ENCODE measurements around the gene TAF15. TPM values are rescaled to one million over a fixed set of nuclear protein-coding genes. Genes with fewer than 3 reads are reported as not detected.

Gene TAF15
- total and polyA plus RNA-seq, 3 donors from 2014 or later, result 133 to 185 (median 160) TPM

DNA sequence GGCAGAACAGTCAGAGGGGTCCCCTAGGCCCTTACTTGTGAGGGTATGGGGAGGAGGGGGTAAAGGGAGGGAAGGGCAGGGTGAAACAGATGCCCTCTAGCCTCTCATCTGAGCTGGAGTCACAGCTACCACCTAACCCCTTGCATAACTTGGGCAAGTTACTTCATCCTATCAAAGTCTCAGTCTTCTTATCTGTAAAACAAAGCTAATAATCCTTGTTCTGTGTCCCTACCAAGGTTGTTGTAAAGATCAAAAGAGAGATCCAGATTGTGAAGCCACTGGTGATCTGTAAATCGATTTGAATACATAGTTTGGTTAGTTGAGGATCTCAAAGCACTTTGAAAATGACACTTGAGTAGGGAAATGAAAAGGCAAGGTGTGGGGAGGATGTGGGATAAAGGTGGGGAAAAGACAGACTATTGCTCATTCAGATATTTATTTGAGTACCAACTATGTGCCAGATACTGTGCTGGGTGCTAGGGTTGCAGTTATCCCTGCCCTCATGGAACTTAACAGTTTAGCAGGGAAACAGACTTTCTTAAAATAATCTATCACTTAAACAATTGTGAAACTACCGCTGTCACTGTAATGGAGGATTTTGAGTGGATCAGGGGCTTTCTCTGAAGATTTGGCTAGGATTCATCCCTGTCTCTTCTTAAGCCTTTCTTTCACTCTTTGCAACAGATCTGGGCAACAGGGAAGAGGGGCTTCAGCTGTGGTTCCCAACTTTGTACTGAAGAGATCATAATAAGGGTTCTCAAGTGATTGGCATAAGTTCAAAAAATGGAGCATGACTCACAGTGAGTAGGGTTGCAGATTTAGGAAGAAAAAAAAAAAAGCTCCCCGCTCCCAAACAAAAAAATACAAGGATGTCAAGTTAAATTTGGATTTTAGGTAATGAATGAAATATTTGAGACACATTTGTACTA lies 56.4 kb downstream of the TAF15 start:
- TF ChIP-seq POLR2A (IDR thresholded peaks at IDR 0.05), result no peak
- TF ChIP-seq, protein P1, sequence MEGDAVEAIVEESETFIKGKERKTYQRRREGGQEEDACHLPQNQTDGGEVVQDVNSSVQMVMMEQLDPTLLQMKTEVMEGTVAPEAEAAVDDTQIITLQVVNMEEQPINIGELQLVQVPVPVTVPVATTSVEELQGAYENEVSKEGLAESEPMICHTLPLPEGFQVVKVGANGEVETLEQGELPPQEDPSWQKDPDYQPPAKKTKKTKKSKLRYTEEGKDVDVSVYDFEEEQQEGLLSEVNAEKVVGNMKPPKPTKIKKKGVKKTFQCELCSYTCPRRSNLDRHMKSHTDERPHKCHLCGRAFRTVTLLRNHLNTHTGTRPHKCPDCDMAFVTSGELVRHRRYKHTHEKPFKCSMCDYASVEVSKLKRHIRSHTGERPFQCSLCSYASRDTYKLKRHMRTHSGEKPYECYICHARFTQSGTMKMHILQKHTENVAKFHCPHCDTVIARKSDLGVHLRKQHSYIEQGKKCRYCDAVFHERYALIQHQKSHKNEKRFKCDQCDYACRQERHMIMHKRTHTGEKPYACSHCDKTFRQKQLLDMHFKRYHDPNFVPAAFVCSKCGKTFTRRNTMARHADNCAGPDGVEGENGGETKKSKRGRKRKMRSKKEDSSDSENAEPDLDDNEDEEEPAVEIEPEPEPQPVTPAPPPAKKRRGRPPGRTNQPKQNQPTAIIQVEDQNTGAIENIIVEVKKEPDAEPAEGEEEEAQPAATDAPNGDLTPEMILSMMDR (IDR thresholded peaks at IDR 0.05), result no peak
- intact Hi-C loops (cut with DNase I; ENCODE audit: low total_unique reads), result no loop called here
- Histone ChIP-seq H3K9me3 (no peaks in the 10 kb centered on the region), H3K27ac (no peak overlapping the region), H3K4me3 (no peak overlapping the region), H3K36me3 (ENCODE audit: low read depth, missing control alignments) (no peaks in the 10 kb centered on the region), H3K27me3 (no peaks in the 10 kb centered on the region), H3K4me1 (no peaks in the 10 kb centered on the region)
- 78 to 89% methylated on average over 3 of the region's 3 CpGs for WGBS, 2 donors
- no peak for DNase-seq

DNA sequence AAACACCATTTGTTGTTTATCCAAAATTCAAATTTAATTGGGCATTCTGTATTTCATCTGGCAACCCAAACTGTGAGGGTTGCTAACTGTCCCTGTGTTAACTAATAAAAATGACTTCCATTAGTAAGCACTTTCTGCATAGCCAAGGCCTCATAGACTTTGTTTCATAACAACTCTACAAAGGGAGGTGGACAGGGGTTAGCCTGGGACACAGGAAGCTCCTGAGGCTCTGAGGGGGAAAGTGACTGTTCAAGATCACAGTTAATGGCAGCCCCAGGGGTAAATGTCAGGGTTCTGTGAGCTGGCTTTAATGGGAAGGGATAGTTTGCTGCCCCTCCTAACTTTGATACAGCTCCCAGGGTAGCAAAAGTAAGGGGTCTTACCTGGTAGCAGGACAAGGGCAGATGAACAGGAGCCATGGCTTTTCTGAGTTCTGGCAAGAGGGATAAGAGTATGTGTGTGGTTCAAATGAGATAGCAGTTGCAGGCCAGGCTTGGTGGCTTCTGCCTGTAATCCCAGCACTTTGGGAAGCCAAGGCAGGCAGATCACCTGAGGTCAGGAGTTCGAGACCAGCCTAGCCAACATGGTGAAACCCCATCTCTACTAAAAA lies 57.2 kb downstream of the TAF15 start:
- WGBS, 2 donors, result 96 to 100% methylated on average over 1 of the region's 1 CpG

DNA sequence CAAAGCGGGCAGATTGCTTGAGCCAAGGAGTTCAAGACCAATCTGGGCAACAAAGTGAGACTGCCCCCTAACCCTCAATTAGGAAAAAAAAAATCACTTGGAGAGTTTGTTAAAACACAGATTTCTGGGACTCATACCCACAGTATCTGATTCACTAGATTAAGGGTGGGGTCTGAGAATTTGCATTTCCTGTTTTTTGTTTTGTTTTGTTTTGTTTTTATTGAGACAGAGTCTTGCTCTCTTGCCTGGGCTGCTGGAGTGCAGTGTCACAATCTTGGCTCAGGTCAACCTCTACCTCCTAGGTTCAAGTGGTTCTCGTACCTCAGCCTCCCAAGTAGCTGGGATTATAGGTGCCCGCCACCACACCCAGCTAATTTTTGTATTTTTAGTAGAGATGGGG lies 58.3 kb downstream of the TAF15 start:
- intact Hi-C loops (cut with DNase I; ENCODE audit: low total_unique reads), result no loop called here
- TF ChIP-seq, protein P1 (IDR thresholded peaks at IDR 0.05), result no peak
- TF ChIP-seq POLR2A (IDR thresholded peaks at IDR 0.05), result no peak
- WGBS, 2 donors, result 92 to 96% methylated on average over 3 of the region's 3 CpGs

More for the DNA sequence above, 57.2 kb downstream of the TAF15 start:
- no peak overlapping the region for H3K27ac ChIP-seq
- TF ChIP-seq, protein P1 (IDR thresholded peaks at IDR 0.05), result no peak
- no peak for TF ChIP-seq POLR2A (IDR thresholded peaks at IDR 0.05)
- H3K4me3 ChIP-seq, result no peak overlapping the region
- DNase-seq, result no peak
- H3K36me3 ChIP-seq (ENCODE audit: low read depth, missing control alignments), result no peaks in the 10 kb centered on the region
- H3K27me3 ChIP-seq, result no peaks in the 10 kb centered on the region
- H3K4me1 ChIP-seq, result no peaks in the 10 kb centered on the region
- intact Hi-C loops (cut with DNase I; ENCODE audit: low total_unique reads), result no loop called here
- H3K9me3 ChIP-seq, result no peaks in the 10 kb centered on the region

DNA sequence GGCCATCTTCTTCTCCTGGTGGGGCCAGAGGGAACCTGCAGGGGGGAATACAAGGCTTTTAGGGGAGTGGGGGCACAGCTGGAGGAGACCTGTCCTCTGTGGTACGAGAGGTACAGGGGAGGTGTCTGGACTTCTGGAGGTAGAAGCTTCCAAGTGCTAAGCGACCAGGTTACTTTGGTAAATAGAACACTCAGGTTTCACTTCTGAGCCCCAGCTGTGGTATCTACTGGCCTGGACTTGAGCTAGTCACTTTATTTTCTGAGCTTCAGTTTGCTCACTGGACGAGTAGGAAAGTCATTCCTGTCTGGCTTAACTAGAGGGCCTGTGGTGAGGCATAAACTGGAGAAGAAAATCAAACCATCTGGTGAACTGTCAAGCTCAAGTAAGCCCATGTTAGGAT lies 59.5 kb downstream of the TAF15 start, which contains the start of gene HEATR9:
HEATR9 (minus strand) TSS at position 155 of the 400 bp plus-strand sequence; CDS start at position 6, 149 bp downstream.
- no peaks in the 10 kb centered on the region for H3K36me3 ChIP-seq (ENCODE audit: low read depth, missing control alignments)
- no peaks in the 10 kb centered on the region for H3K27me3 ChIP-seq
- no peak within 1 kb of the TSS for H3K4me3 ChIP-seq
- TF ChIP-seq, protein P1 (IDR thresholded peaks at IDR 0.05), result no peak
- TF ChIP-seq POLR2A (IDR thresholded peaks at IDR 0.05), result no peak
- H3K27ac ChIP-seq, result no peak within 1 kb of the TSS
- DNase-seq, result no peak
- H3K4me1 ChIP-seq, result no peaks in the 10 kb centered on the region
- 94 to 98% methylated on average over 3 of the region's 3 CpGs for WGBS, 2 donors
- no peaks in the 10 kb centered on the region for H3K9me3 ChIP-seq
- intact Hi-C loops (cut with DNase I; ENCODE audit: low total_unique reads), result no loop called here

More for the DNA sequence above, 58.3 kb downstream of the TAF15 start:
- no peak overlapping the region for H3K27ac ChIP-seq
- no peaks in the 10 kb centered on the region for H3K36me3 ChIP-seq (ENCODE audit: low read depth, missing control alignments)
- H3K9me3 ChIP-seq, result no peaks in the 10 kb centered on the region
- no peaks in the 10 kb centered on the region for H3K27me3 ChIP-seq
- H3K4me3 ChIP-seq, result no peak overlapping the region
- H3K4me1 ChIP-seq, result no peaks in the 10 kb centered on the region
- no peak for DNase-seq

All from testis (tissue), 3 donors.